Neuronal stem cell (in vitro differentiated cells): ENCODE measurements around the gene TNFAIP2.

ENCODE experiments used
- DNase-seq: peaks from one replicate; pipeline ENCODE4 v3.0.0-alpha.2; 2013; ENCODE audit warnings: low spot score
- H2AFZ ChIP-seq: one replicate; pipeline ENCODE4 v1.6.1; 2013; ENCODE audit warnings: mild to moderate bottlenecking, low read length, inconsistent platforms
- H2AK5ac ChIP-seq: 2 replicates; pipeline ENCODE4 v1.6.1; 2013; ENCODE audit warnings: low read depth, mild to moderate bottlenecking, inconsistent platforms, low read length, moderate library complexity, mixed read lengths
- H2BK120ac ChIP-seq: 2 replicates; pipeline ENCODE4 v1.6.1; 2013; ENCODE audit warnings: low read depth, mild to moderate bottlenecking, inconsistent platforms, low read length, moderate library complexity, mixed read lengths
- H2BK12ac ChIP-seq: one replicate; pipeline ENCODE4 v1.6.1; 2013; ENCODE audit warnings: low read length, inconsistent platforms
- H2BK15ac ChIP-seq: 2 replicates; pipeline ENCODE4 v1.6.1; 2013; ENCODE audit warnings: mild to moderate bottlenecking, low read length, inconsistent platforms, mixed read lengths
- H2BK5ac ChIP-seq: one replicate; pipeline ENCODE4 v1.6.1; 2013; ENCODE audit warnings: inconsistent platforms, mild to moderate bottlenecking, low read length, moderate library complexity
- H3K14ac ChIP-seq: one replicate; pipeline ENCODE4 v1.6.1; 2013; ENCODE audit warnings: low read length, inconsistent platforms
- H3K18ac ChIP-seq: 2 replicates; pipeline ENCODE4 v1.6.1; 2013; ENCODE audit warnings: low read length, inconsistent platforms
- H3K23ac ChIP-seq: 2 replicates; pipeline ENCODE4 v1.6.1; 2013; ENCODE audit warnings: low read depth, mild to moderate bottlenecking, mixed read lengths, low read length, inconsistent platforms; ENCODE audit not compliant: poor library complexity
- H3K27ac ChIP-seq: replicated peaks from 3 replicates; pipeline ENCODE4 v1.5.1; 2013; ENCODE audit warnings: low read length, inconsistent platforms
- H3K27me3 ChIP-seq, 3 experiments: 2 replicates each; pipeline ENCODE4 v1.6.1; 2013; ENCODE audit warnings: low read length in 3 of 3, mild to moderate bottlenecking in 2 of 3, inconsistent platforms in 1 of 3, low read depth in 1 of 3, mixed read lengths in 1 of 3, moderate library complexity in 1 of 3; ENCODE audit not compliant: control insufficient read depth in 3 of 3, insufficient read depth in 3 of 3
- H3K36me3 ChIP-seq, 2 donors: replicated peaks in 1 of 2; 2 replicates each; pipeline ENCODE4 v1.6.1; 2013; ENCODE audit warnings: low read length in 2 of 2; ENCODE audit not compliant: control insufficient read depth in 2 of 2, insufficient read depth in 2 of 2
- H3K4ac ChIP-seq: 2 replicates; pipeline ENCODE4 v1.6.1; 2013; ENCODE audit warnings: inconsistent platforms, mild to moderate bottlenecking, low read length, moderate library complexity
- H3K4me1 ChIP-seq, 2 donors: 1 replicate in 1 of 2; 2 replicates in 1 of 2; pipeline ENCODE4 v1.6.1; 2013; ENCODE audit warnings: low read length in 2 of 2, low read depth in 1 of 2; ENCODE audit not compliant: control insufficient read depth in 2 of 2, insufficient read depth in 1 of 2
- H3K4me2 ChIP-seq: one replicate; pipeline ENCODE4 v1.6.1; 2013; ENCODE audit warnings: mild to moderate bottlenecking, low read length, inconsistent platforms; ENCODE audit not compliant: insufficient read depth, poor library complexity, severe bottlenecking
- H3K4me3 ChIP-seq, 2 donors: 2 replicates each; pipeline ENCODE4 v1.5.1; 2013; ENCODE audit warnings: low read length in 2 of 2, mild to moderate bottlenecking in 2 of 2, inconsistent platforms in 1 of 2, moderate library complexity in 1 of 2
- H3K79me1 ChIP-seq: one replicate; pipeline ENCODE4 v1.6.1; 2013; ENCODE audit warnings: low read depth, mild to moderate bottlenecking, inconsistent platforms, low read length, moderate library complexity
- H3K9ac ChIP-seq: one replicate; pipeline ENCODE4 v1.6.1; 2013; ENCODE audit warnings: mild to moderate bottlenecking, low read depth, low read length, inconsistent platforms; ENCODE audit not compliant: poor library complexity
- H3K9me3 ChIP-seq, 2 donors: replicated peaks in 1 of 2; 2 replicates each; pipeline versions ENCODE3 to v1.6.1; 2013; ENCODE audit warnings: low read length in 2 of 2, mild to moderate bottlenecking in 2 of 2, inconsistent platforms in 1 of 2, low read depth in 1 of 2, mixed read lengths in 1 of 2, moderate library complexity in 1 of 2; ENCODE audit not compliant: control insufficient read depth in 2 of 2, insufficient read depth in 1 of 2
- H4K8ac ChIP-seq: one replicate; pipeline ENCODE4 v1.6.1; 2013; ENCODE audit warnings: low read depth, mild to moderate bottlenecking, inconsistent platforms, low read length, moderate library complexity
- H4K91ac ChIP-seq: one replicate; pipeline ENCODE4 v1.6.1; 2013; ENCODE audit warnings: low read length, low read depth, mild to moderate bottlenecking, inconsistent platforms; ENCODE audit not compliant: poor library complexity
- whole genome bisulfite sequencing, 2 donors: extraction: QIAGEN DNeasy Blood & Tissue Kit; methylation state at CpG; one replicate each; pipeline ENCODE4 v1.1.7; 2013; ENCODE audit warnings: missing lambda C conversion rate in 2 of 2, mixed read lengths in 1 of 2; ENCODE audit not compliant: insufficient read length in 2 of 2, insufficient replicate concordance in 1 of 2; ENCODE audit errors: extremely low coverage in 2 of 2; 5-methylcytosine and 5-hydroxymethylcytosine counted together

Gene TNFAIP2

GRCh38 chr14:103121846-103122584, 1.2 kb upstream of the TNFAIP2 start:
- H2AFZ ChIP-seq, result peak overlapping the region; percentile 88
- no peak overlapping the region for H4K91ac ChIP-seq
- peak overlapping the region; percentile 43 for H3K4me2 ChIP-seq
- peak overlapping the region; percentile 90 for H2AK5ac ChIP-seq
- WGBS, 2 donors, result no CpG with 5 or more reads among the region's 23 CpGs
- H3K27ac ChIP-seq, result peak overlapping the region; percentile 61
- H3K4me3 ChIP-seq, result no peak overlapping the region
- H3K14ac ChIP-seq, result no peak overlapping the region
- H2BK15ac ChIP-seq, result peak overlapping the region; percentile 92
- peaks cover 17 to 27% of the 10 kb centered on the region in 2 donors for H3K4me1 ChIP-seq
- H3K23ac ChIP-seq, result no peak overlapping the region
- no peak for DNase-seq
- H3K9me3 ChIP-seq, result no peaks in the 10 kb centered on the region
- H3K18ac ChIP-seq, result peak overlapping the region; percentile 94
- no peak overlapping the region for H4K8ac ChIP-seq
- peaks cover 0 to 42% (median 31%) of the 10 kb centered on the region in 3 experiments for H3K27me3 ChIP-seq
- peak overlapping the region; percentile 69 for H2BK5ac ChIP-seq
- H3K9ac ChIP-seq, result peak overlapping the region; percentile 81
- peak overlapping the region; percentile 92 for H3K4ac ChIP-seq
- no peaks in the 10 kb centered on the region for H3K36me3 ChIP-seq
- H3K79me1 ChIP-seq, result peaks cover 1% of the 10 kb centered on the region
- H2BK12ac ChIP-seq, result peak overlapping the region; percentile 14
- H2BK120ac ChIP-seq, result peak overlapping the region; percentile 88

- H3K4me3 ChIP-seq, result peak overlapping the region in 1 of 2 donors; percentile 37
These were observed 695 bp upstream of the TNFAIP2 start for GRCh38 chr14:103122585-103122946.

GRCh38 chr14:103123634-103124500, 606 bp downstream of the TNFAIP2 start:
- Histone ChIP-seq H2BK5ac (no peak overlapping the region), H3K23ac (peak overlapping the region; percentile 67), H2BK15ac (peak overlapping the region; percentile 53), H2AK5ac (peak overlapping the region; percentile 73), H3K4me1 (peaks cover 17 to 29% of the 10 kb centered on the region in 2 donors), H2AFZ (no peak overlapping the region), H4K91ac (peak overlapping the region; percentile 74), H3K9ac (peak overlapping the region; percentile 65), H3K14ac (peak overlapping the region; percentile 78), H3K79me1 (peaks cover 5% of the 10 kb centered on the region), H2BK120ac (no peak overlapping the region), H3K4me2 (peak overlapping the region; percentile 71), H4K8ac (peak overlapping the region; percentile 24), H3K9me3 (peaks cover 0 to 4% of the 10 kb centered on the region in 2 donors), H3K4me3 (peak overlapping the region in 1 of 2 donors; percentile 77), H3K18ac (peak overlapping the region; percentile 94), H3K36me3 (no peaks in the 10 kb centered on the region), H3K27ac (no peak overlapping the region), H3K4ac (peak overlapping the region; percentile 94), H3K27me3 (peaks cover 0 to 59% (median 41%) of the 10 kb centered on the region in 3 experiments), H2BK12ac (peak overlapping the region; percentile 80)
- no CpG with 5 or more reads among the region's 48 CpGs for WGBS, 2 donors
- DNase-seq, result no peak

More at GRCh38 chr14:103122585-103122946, 695 bp upstream of the TNFAIP2 start:
- peak overlapping the region; percentile 43 for H3K4me2 ChIP-seq
- H3K36me3 ChIP-seq, result no peaks in the 10 kb centered on the region
- peaks cover 0 to 46% (median 34%) of the 10 kb centered on the region in 3 experiments for H3K27me3 ChIP-seq
- no CpG with 5 or more reads among the region's 15 CpGs for WGBS, 2 donors
- peak overlapping the region; percentile 88 for H2AFZ ChIP-seq
- H3K79me1 ChIP-seq, result peaks cover 3% of the 10 kb centered on the region
- H3K4ac ChIP-seq, result peak overlapping the region; percentile 92
- H2AK5ac ChIP-seq, result peak overlapping the region; percentile 90
- H3K4me1 ChIP-seq, result peaks cover 17 to 29% of the 10 kb centered on the region in 2 donors
- peak overlapping the region; percentile 69 for H2BK5ac ChIP-seq
- peak overlapping the region; percentile 61 for H3K27ac ChIP-seq
- H3K9me3 ChIP-seq, result no peaks in the 10 kb centered on the region
- H2BK12ac ChIP-seq, result peak overlapping the region; percentile 14
- H4K8ac ChIP-seq, result no peak overlapping the region
- peak overlapping the region; percentile 94 for H3K18ac ChIP-seq
- peak overlapping the region; percentile 88 for H2BK120ac ChIP-seq
- peak overlapping the region; percentile 35 for H3K9ac ChIP-seq
- H3K23ac ChIP-seq, result peak overlapping the region; percentile 49
- peak overlapping the region; percentile 95 for H4K91ac ChIP-seq
- DNase-seq, result no peak
- peak overlapping the region; percentile 65 for H3K14ac ChIP-seq
- H2BK15ac ChIP-seq, result peak overlapping the region; percentile 62
